Activated T-cell treated with anti-CD3 and anti-CD28 coated beads, Interleukin-2, amount 50 U/mL, for 4 hours (primary cell): ENCODE measurements around the gene VDAC2. TPM values are rescaled to one million over a fixed set of nuclear protein-coding genes. Genes with fewer than 3 reads are reported as not detected.

Experiments
- ATAC-seq, 2 donors: fragments of 200-7000 bp; cut with Tn5 transposase; one replicate each; pipeline ENCODE4 v1.10.0; 2021
- DNase-seq: peaks from one replicate; pipeline ENCODE4 v3.0.0-alpha.2; 2020
- H3K27me3 Mint-ChIP-seq: one replicate; pipeline ENCODE4 v1.8.0; 2021; ENCODE audit warnings: low read depth, mixed read lengths
- H3K36me3 Mint-ChIP-seq: one replicate; pipeline ENCODE4 v1.8.0; 2022; ENCODE audit warnings: mixed read lengths; ENCODE audit not compliant: insufficient read depth
- H3K4me1 Mint-ChIP-seq: one replicate; pipeline ENCODE4 v1.8.0; 2021; ENCODE audit warnings: low read depth, mixed read lengths
- H3K4me3 Mint-ChIP-seq: one replicate; pipeline ENCODE4 v1.8.0; 2021; ENCODE audit warnings: mild to moderate bottlenecking, moderate library complexity, mixed read lengths
- H3K9me3 Mint-ChIP-seq: one replicate; pipeline ENCODE4 v1.8.0; 2021; ENCODE audit warnings: mixed read lengths
- total RNA-seq, 3 donors: library from RNA; stranded (reverse); gene quantifications; one replicate each; pipeline ENCODE4 v1.2.1, GENCODE V29; 2021

The VDAC2 gene
- total RNA-seq, 3 donors from 2014 or later, result 269 to 284 (median 271) TPM

GRCh38 chr10:75243426-75243825, 32.8 kb downstream of the VDAC2 start:
- H3K4me1 Mint-ChIP-seq, result no peaks in the 10 kb centered on the region

GRCh38 chr10:75244487-75245353, 34.1 kb downstream of the VDAC2 start:
- Mint-ChIP-seq H3K27me3 (no peaks in the 10 kb centered on the region), H3K36me3 (no peaks in the 10 kb centered on the region), H3K9me3 (no peaks in the 10 kb centered on the region), H3K4me3 (no peak overlapping the region), H3K4me1 (no peaks in the 10 kb centered on the region)
- no peak for ATAC-seq
- no peak for DNase-seq

More at GRCh38 chr10:75243426-75243825, 32.8 kb downstream of the VDAC2 start:
- no peak overlapping the region for H3K4me3 Mint-ChIP-seq
- ATAC-seq (no peak), DNase-seq (no peak)
- no peaks in the 10 kb centered on the region for H3K36me3 Mint-ChIP-seq
- H3K27me3 Mint-ChIP-seq, result no peaks in the 10 kb centered on the region
- no peaks in the 10 kb centered on the region for H3K9me3 Mint-ChIP-seq

GRCh38 chr10:75245354-75246250, 35.0 kb downstream of the VDAC2 start:
- no peaks in the 10 kb centered on the region for H3K27me3 Mint-ChIP-seq
- ATAC-seq (no peak), DNase-seq (no peak)
- H3K4me1 Mint-ChIP-seq, result no peaks in the 10 kb centered on the region
- H3K9me3 Mint-ChIP-seq, result no peaks in the 10 kb centered on the region
- H3K4me3 Mint-ChIP-seq, result no peak overlapping the region
- no peaks in the 10 kb centered on the region for H3K36me3 Mint-ChIP-seq

- DNase-seq (no peak), ATAC-seq (no peak)
- Mint-ChIP-seq H3K36me3 (no peaks in the 10 kb centered on the region), H3K4me1 (no peaks in the 10 kb centered on the region), H3K27me3 (no peaks in the 10 kb centered on the region), H3K4me3 (no peak overlapping the region), H3K9me3 (no peaks in the 10 kb centered on the region)
These were observed 35.9 kb downstream of the VDAC2 start for GRCh38 chr10:75246506-75246905.

GRCh38 chr10:75247797-75248196, 37.2 kb downstream of the VDAC2 start:
- peaks cover 2% of the 10 kb centered on the region for H3K36me3 Mint-ChIP-seq
- peaks cover 4% of the 10 kb centered on the region for H3K9me3 Mint-ChIP-seq
- no peak for DNase-seq
- no peaks in the 10 kb centered on the region for H3K4me1 Mint-ChIP-seq
- H3K27me3 Mint-ChIP-seq, result no peaks in the 10 kb centered on the region
- ATAC-seq, result no peak
- H3K4me3 Mint-ChIP-seq, result no peak overlapping the region

- H3K36me3 Mint-ChIP-seq, result peaks cover 6% of the 10 kb centered on the region
- peaks cover 21% of the 10 kb centered on the region for H3K9me3 Mint-ChIP-seq
- DNase-seq, result no peak
- no peaks in the 10 kb centered on the region for H3K27me3 Mint-ChIP-seq
- no peaks in the 10 kb centered on the region for H3K4me1 Mint-ChIP-seq
- H3K4me3 Mint-ChIP-seq, result no peak overlapping the region
- no peak for ATAC-seq
These were observed 40.3 kb downstream of the VDAC2 start for GRCh38 chr10:75250934-75251333.

GRCh38 chr10:75253281-75254220, 43.0 kb downstream of the VDAC2 start:
- ATAC-seq, result no peak
- H3K4me3 Mint-ChIP-seq, result no peak overlapping the region
- no peaks in the 10 kb centered on the region for H3K27me3 Mint-ChIP-seq

GRCh38 chr10:75254739-75255138, 44.1 kb downstream of the VDAC2 start:
- no peak overlapping the region for H3K4me3 Mint-ChIP-seq

More at GRCh38 chr10:75253281-75254220, 43.0 kb downstream of the VDAC2 start:
- no peak for DNase-seq
- Mint-ChIP-seq H3K36me3 (peaks cover 6% of the 10 kb centered on the region), H3K4me1 (no peaks in the 10 kb centered on the region), H3K9me3 (peaks cover 21% of the 10 kb centered on the region)

GRCh38 chr10:75260990-75261389, 50.4 kb downstream of the VDAC2 start:
- Mint-ChIP-seq H3K9me3 (no peaks in the 10 kb centered on the region), H3K27me3 (no peaks in the 10 kb centered on the region), H3K4me1 (no peaks in the 10 kb centered on the region), H3K4me3 (no peak overlapping the region), H3K36me3 (no peaks in the 10 kb centered on the region)
- DNase-seq, result no peak
- no peak for ATAC-seq

More at GRCh38 chr10:75254739-75255138, 44.1 kb downstream of the VDAC2 start:
- no peaks in the 10 kb centered on the region for H3K4me1 Mint-ChIP-seq
- peaks cover 21% of the 10 kb centered on the region for H3K9me3 Mint-ChIP-seq
- peaks cover 6% of the 10 kb centered on the region for H3K36me3 Mint-ChIP-seq
- no peak for ATAC-seq
- no peak for DNase-seq
- no peaks in the 10 kb centered on the region for H3K27me3 Mint-ChIP-seq

GRCh38 chr10:75261813-75262705, 51.5 kb downstream of the VDAC2 start:
- Mint-ChIP-seq H3K4me3 (no peak overlapping the region), H3K27me3 (no peaks in the 10 kb centered on the region), H3K9me3 (no peaks in the 10 kb centered on the region), H3K4me1 (no peaks in the 10 kb centered on the region), H3K36me3 (no peaks in the 10 kb centered on the region)
- ATAC-seq (no peak), DNase-seq (no peak)

- H3K4me3 Mint-ChIP-seq, result no peak overlapping the region
- ATAC-seq (no peak), DNase-seq (no peak)
- no peaks in the 10 kb centered on the region for H3K36me3 Mint-ChIP-seq
- no peaks in the 10 kb centered on the region for H3K9me3 Mint-ChIP-seq
- no peaks in the 10 kb centered on the region for H3K4me1 Mint-ChIP-seq
- H3K27me3 Mint-ChIP-seq, result no peaks in the 10 kb centered on the region
These were observed 53.2 kb downstream of the VDAC2 start for GRCh38 chr10:75263806-75264205.

- Mint-ChIP-seq H3K27me3 (no peaks in the 10 kb centered on the region), H3K36me3 (no peaks in the 10 kb centered on the region), H3K4me3 (no peak overlapping the region), H3K9me3 (no peaks in the 10 kb centered on the region), H3K4me1 (no peaks in the 10 kb centered on the region)
- DNase-seq, result no peak
- no peak for ATAC-seq
These were observed 55.3 kb downstream of the VDAC2 start for GRCh38 chr10:75265856-75266255.

GRCh38 chr10:75266945-75267344, 56.3 kb downstream of the VDAC2 start:
- H3K4me1 Mint-ChIP-seq, result no peaks in the 10 kb centered on the region
- H3K36me3 Mint-ChIP-seq, result no peaks in the 10 kb centered on the region
- H3K4me3 Mint-ChIP-seq, result no peak overlapping the region
- DNase-seq, result no peak
- no peak for ATAC-seq
- H3K9me3 Mint-ChIP-seq, result no peaks in the 10 kb centered on the region
- H3K27me3 Mint-ChIP-seq, result no peaks in the 10 kb centered on the region
